ENCODE data around the gene NR2E3. TPM values are rescaled to one million over a fixed set of nuclear protein-coding genes. Genes with fewer than 3 reads are reported as not detected.

Gene NR2E3
- total RNA-seq, 3 donors from 2014 or later (not counting 1 experiment from before 2014, with no cell fraction given) = not detected

DNA sequence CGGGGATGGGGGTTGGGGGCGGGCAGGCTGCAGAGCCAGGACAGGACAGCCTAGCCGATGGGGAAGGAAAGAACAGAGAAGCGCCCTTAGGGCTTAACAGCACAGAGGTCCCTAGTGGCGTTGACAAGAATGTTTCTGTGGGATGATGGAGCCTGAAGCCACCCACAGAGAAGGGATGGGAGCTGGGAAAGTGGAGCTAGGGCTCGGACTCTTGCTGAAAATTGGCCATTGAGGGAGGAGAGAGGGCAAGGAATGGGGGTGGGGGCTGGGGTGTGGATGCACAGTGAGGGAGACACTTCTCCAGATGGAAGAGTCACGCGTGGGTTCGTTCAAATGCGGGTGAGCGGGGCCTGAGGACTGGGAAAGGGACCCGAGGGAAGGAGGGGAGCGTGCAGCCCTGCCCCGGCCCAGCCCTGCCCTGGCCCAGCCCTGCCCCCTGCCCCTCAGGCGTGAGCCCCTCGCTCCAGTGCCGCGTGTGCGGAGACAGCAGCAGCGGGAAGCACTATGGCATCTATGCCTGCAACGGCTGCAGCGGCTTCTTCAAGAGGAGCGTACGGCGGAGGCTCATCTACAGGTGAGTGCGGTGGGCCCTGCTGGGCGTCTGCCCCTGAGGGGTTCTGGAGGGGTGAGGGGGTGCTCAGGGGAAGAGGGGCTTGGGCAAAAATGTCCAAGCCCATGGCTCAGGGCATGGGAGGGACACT, 832 bp downstream of the NR2E3 start:
- H3K27me3 ChIP-seq (ENCODE audit: control insufficient read depth, insufficient read depth, low read length) = no peaks in the 10 kb centered on the region
- no peaks in the 10 kb centered on the region for H3K9me3 ChIP-seq (ENCODE audit: control insufficient read depth, insufficient read depth, low read length)
- H3K9me3 Mint-ChIP-seq = no peaks in the 10 kb centered on the region
- TF ChIP-seq CTCF (IDR thresholded peaks at IDR 0.05) = no peak
- no peak overlapping the region for H3K4me3 Mint-ChIP-seq
- H3K4me1 ChIP-seq (ENCODE audit: control insufficient read depth, insufficient read depth, low read length) = no peaks in the 10 kb centered on the region
- no peaks in the 10 kb centered on the region for H3K36me3 ChIP-seq (ENCODE audit: control insufficient read depth, insufficient read depth, low read length)
- H3K27ac ChIP-seq (ENCODE audit: low read length) = no peak overlapping the region
- WGBS (ENCODE audit: insufficient coverage) = 92% methylated on average over 27 of the region's 27 CpGs
- H3K27ac Mint-ChIP-seq = no peak overlapping the region
- H3K4me3 ChIP-seq (ENCODE audit: low read length) = no peak overlapping the region
- intact Hi-C loops (cut with micrococcal nuclease) = no loop called here
- peaks cover 0 to 2% of the 10 kb centered on the region in 2 donors for H3K27me3 Mint-ChIP-seq (ENCODE audit: low read depth in 2 of 2)
- DNase-seq (no peak), ATAC-seq (no peak)
- no peaks in the 10 kb centered on the region for H3K4me1 Mint-ChIP-seq
- H3K36me3 Mint-ChIP-seq = no peaks in the 10 kb centered on the region

DNA sequence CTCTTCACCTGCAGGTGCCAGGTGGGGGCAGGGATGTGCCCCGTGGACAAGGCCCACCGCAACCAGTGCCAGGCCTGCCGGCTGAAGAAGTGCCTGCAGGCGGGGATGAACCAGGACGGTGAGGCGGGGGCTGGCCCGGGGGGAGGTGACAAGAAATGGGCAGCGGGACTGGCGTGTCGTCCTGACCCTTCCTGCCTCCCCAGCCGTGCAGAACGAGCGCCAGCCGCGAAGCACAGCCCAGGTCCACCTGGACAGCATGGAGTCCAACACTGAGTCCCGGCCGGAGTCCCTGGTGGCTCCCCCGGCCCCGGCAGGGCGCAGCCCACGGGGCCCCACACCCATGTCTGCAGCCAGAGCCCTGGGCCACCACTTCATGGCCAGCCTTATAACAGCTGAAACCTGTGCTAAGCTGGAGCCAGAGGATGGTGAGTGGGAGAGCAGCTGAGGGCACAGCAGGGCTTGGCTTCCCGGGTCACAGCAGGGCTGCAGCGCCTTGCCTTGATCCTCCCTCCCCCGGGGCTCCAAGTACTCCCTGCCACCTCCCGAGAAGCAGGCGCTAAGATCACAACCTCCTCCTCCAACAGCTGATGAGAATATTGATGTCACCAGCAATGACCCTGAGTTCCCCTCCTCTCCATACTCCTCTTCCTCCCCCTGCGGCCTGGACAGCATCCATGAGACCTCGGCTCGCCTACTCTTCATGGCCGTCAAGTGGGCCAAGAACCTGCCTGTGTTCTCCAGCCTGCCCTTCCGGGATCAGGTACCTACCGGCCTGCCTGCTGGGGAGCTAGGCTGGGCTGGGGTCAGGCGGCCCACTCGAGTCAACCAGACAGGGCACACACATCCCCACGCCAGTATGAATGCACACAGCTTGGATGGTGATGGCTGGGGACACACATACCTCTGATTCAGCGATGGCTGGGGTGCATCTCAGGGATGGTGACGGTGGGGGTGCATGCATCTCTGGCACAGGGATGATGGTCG, 1.7 kb downstream of the NR2E3 start:
- no peaks in the 10 kb centered on the region for H3K36me3 Mint-ChIP-seq
- H3K4me1 ChIP-seq (ENCODE audit: control insufficient read depth, insufficient read depth, low read length) = no peaks in the 10 kb centered on the region
- 93% methylated on average over 38 of the region's 38 CpGs for WGBS (ENCODE audit: insufficient coverage)

GRCh38 chr15:71812966-71813722, 2.8 kb downstream of the NR2E3 start:
- Histone ChIP-seq H3K9me3 (ENCODE audit: control insufficient read depth, insufficient read depth, low read length) (no peaks in the 10 kb centered on the region), H3K4me1 (ENCODE audit: control insufficient read depth, insufficient read depth, low read length) (no peaks in the 10 kb centered on the region), H3K36me3 (ENCODE audit: control insufficient read depth, insufficient read depth, low read length) (no peaks in the 10 kb centered on the region), H3K27me3 (ENCODE audit: control insufficient read depth, insufficient read depth, low read length) (no peaks in the 10 kb centered on the region), H3K27ac (ENCODE audit: low read length) (no peak overlapping the region), H3K4me3 (ENCODE audit: low read length) (no peak overlapping the region)
- Mint-ChIP-seq H3K4me1 (no peaks in the 10 kb centered on the region), H3K27ac (no peak overlapping the region), H3K9me3 (no peaks in the 10 kb centered on the region), H3K27me3 (ENCODE audit: low read depth in 2 of 2) (peaks cover 0 to 2% of the 10 kb centered on the region in 2 donors), H3K4me3 (no peak overlapping the region), H3K36me3 (no peaks in the 10 kb centered on the region)
- 94% methylated on average over 16 of the region's 16 CpGs for WGBS (ENCODE audit: insufficient coverage)
- no peak for TF ChIP-seq CTCF (IDR thresholded peaks at IDR 0.05)
- DNase-seq (no peak), ATAC-seq (no peak)
- intact Hi-C loops (cut with micrococcal nuclease) = no loop called here

More for the DNA sequence above, 1.7 kb downstream of the NR2E3 start:
- ATAC-seq (no peak), DNase-seq (no peak)
- no peak overlapping the region for H3K4me3 Mint-ChIP-seq
- H3K9me3 Mint-ChIP-seq = no peaks in the 10 kb centered on the region
- H3K27me3 Mint-ChIP-seq (ENCODE audit: low read depth in 2 of 2) = peaks cover 0 to 2% of the 10 kb centered on the region in 2 donors
- Histone ChIP-seq H3K27ac (ENCODE audit: low read length) (no peak overlapping the region), H3K36me3 (ENCODE audit: control insufficient read depth, insufficient read depth, low read length) (no peaks in the 10 kb centered on the region), H3K9me3 (ENCODE audit: control insufficient read depth, insufficient read depth, low read length) (no peaks in the 10 kb centered on the region), H3K27me3 (ENCODE audit: control insufficient read depth, insufficient read depth, low read length) (no peaks in the 10 kb centered on the region), H3K4me3 (ENCODE audit: low read length) (no peak overlapping the region)
- TF ChIP-seq CTCF (IDR thresholded peaks at IDR 0.05) = no peak
- H3K27ac Mint-ChIP-seq = no peak overlapping the region
- intact Hi-C loops (cut with micrococcal nuclease) = no loop called here
- no peaks in the 10 kb centered on the region for H3K4me1 Mint-ChIP-seq

Data from natural killer cell (primary cell).